Activated naive CD4-positive, alpha-beta T cell treated with anti-CD3 and anti-CD28 coated beads for 36 hours (primary cell): ENCODE data around the gene CAPN1. TPM values are rescaled to one million over a fixed set of nuclear protein-coding genes. Genes with fewer than 3 reads are reported as not detected.

Experiments used
- CTCF ChIA-PET: fragments of 350-600 bp; sonication (Branson Sonifier 250); formaldehyde crosslinking; loops from one replicate; lab custom pipeline; 2021; ENCODE audit warnings: antibody characterized with exemption; lab: Charles Lee
- DNase-seq: peaks from one replicate; pipeline ENCODE4 v3.0.0-alpha.2; 2020
- H3K27ac Mint-ChIP-seq: one replicate; pipeline ENCODE4 v1.8.0; 2021; ENCODE audit warnings: mild to moderate bottlenecking, mixed read lengths
- H3K27me3 Mint-ChIP-seq: one replicate; pipeline ENCODE4 v1.8.0; 2021; ENCODE audit warnings: low read depth, mixed read lengths
- H3K36me3 Mint-ChIP-seq: one replicate; pipeline ENCODE4 v1.8.0; 2021; ENCODE audit warnings: low read depth, mixed read lengths
- H3K4me1 Mint-ChIP-seq: one replicate; pipeline ENCODE4 v1.8.0; 2021; ENCODE audit warnings: low read depth, mixed read lengths
- H3K4me3 Mint-ChIP-seq: one replicate; pipeline ENCODE4 v1.8.0; 2021; ENCODE audit warnings: mild to moderate bottlenecking, moderate library complexity, mixed read lengths
- H3K9me3 Mint-ChIP-seq: one replicate; pipeline ENCODE4 v1.8.0; 2021; ENCODE audit warnings: mixed read lengths
- intact Hi-C: fragments of 100-400 bp; cut with micrococcal nuclease; formaldehyde crosslinking; loops from one replicate; pipeline ENCODE4 v1.15.1; 2023
- total RNA-seq, 2 experiments: library from RNA; stranded (reverse); gene quantifications; one replicate each; pipeline ENCODE4 v1.2.3, GENCODE V29; 2021

CAPN1 gene
- total RNA-seq, 2 experiments from 2014 or later, result 68.5 to 73.5 TPM

GRCh38 chr11:65205602-65205967 lies 23.9 kb downstream of the CAPN1 start:
- no peak overlapping the region for H3K27ac Mint-ChIP-seq
- H3K4me1 Mint-ChIP-seq, result no peaks in the 10 kb centered on the region
- no peak for DNase-seq
- CTCF ChIA-PET, result interaction anchor here (0.8 to 5.4 kb wide), 7 partner anchors 8 to 124 kb away, joined by 3 to 43 read pairs (median 4); partner anchors contain the start of genes CDC42EP2 and POLA2
- intact Hi-C loops, result loop anchor here (2.0 to 5.0 kb wide), 2 partner anchors 109 to 127 kb away; partner anchors contain the start of genes CDC42EP2 and DPF2
- no peaks in the 10 kb centered on the region for H3K27me3 Mint-ChIP-seq
- peaks cover 6% of the 10 kb centered on the region for H3K36me3 Mint-ChIP-seq
- H3K9me3 Mint-ChIP-seq, result no peaks in the 10 kb centered on the region
- H3K4me3 Mint-ChIP-seq, result no peak overlapping the region

GRCh38 chr11:65206441-65206841 lies 24.7 kb downstream of the CAPN1 start:
- Mint-ChIP-seq H3K9me3 (no peaks in the 10 kb centered on the region), H3K4me3 (no peak overlapping the region), H3K4me1 (no peaks in the 10 kb centered on the region), H3K36me3 (peaks cover 6% of the 10 kb centered on the region), H3K27ac (no peak overlapping the region), H3K27me3 (no peaks in the 10 kb centered on the region)
- intact Hi-C loops, result loop anchor here (5.0 kb wide), 1 partner anchor 126 kb away; the partner anchor contains the start of gene DPF2
- DNase-seq, result no peak
- CTCF ChIA-PET, result interaction anchor here (0.6 to 5.4 kb wide), 6 partner anchors 9 to 123 kb away, joined by 3 to 43 read pairs (median 4); partner anchors contain the start of genes CAPN1 and CDC42EP2

GRCh38 chr11:65206901-65207300 lies 25.2 kb downstream of the CAPN1 start:
- H3K4me1 Mint-ChIP-seq, result no peaks in the 10 kb centered on the region
- no peak overlapping the region for H3K4me3 Mint-ChIP-seq
- H3K27ac Mint-ChIP-seq, result no peak overlapping the region
- H3K27me3 Mint-ChIP-seq, result no peaks in the 10 kb centered on the region
- CTCF ChIA-PET, result interaction anchor here (0.6 to 5.4 kb wide), 6 partner anchors 9 to 123 kb away, joined by 3 to 43 read pairs (median 4); partner anchors contain the start of genes CAPN1 and CDC42EP2
- intact Hi-C loops, result loop anchor here (5.0 kb wide), 1 partner anchor 125 kb away; the partner anchor contains the start of gene DPF2
- H3K36me3 Mint-ChIP-seq, result peaks cover 6% of the 10 kb centered on the region
- DNase-seq, result no peak
- H3K9me3 Mint-ChIP-seq, result no peaks in the 10 kb centered on the region

GRCh38 chr11:65207918-65208784 lies 26.4 kb downstream of the CAPN1 start:
- Mint-ChIP-seq H3K4me3 (no peak overlapping the region), H3K27ac (no peak overlapping the region), H3K4me1 (peaks cover under 1% of the 10 kb centered on the region), H3K36me3 (peaks cover 6% of the 10 kb centered on the region), H3K9me3 (no peaks in the 10 kb centered on the region), H3K27me3 (no peaks in the 10 kb centered on the region)
- DNase-seq, result no peak
- CTCF ChIA-PET, result interaction anchor here (1.0 to 2.0 kb wide), 2 partner anchors 17 to 108 kb away, joined by 3 to 6 read pairs; no protein-coding TSS in a partner anchor
- intact Hi-C loops, result loop anchor here (5.0 kb wide), 1 partner anchor 124 kb away; the partner anchor contains the start of gene DPF2

GRCh38 chr11:65208785-65209710 lies 27.3 kb downstream of the CAPN1 start:
- DNase-seq, result no peak
- no peaks in the 10 kb centered on the region for H3K9me3 Mint-ChIP-seq
- no peaks in the 10 kb centered on the region for H3K27me3 Mint-ChIP-seq
- no peak overlapping the region for H3K27ac Mint-ChIP-seq
- intact Hi-C loops, result loop anchor here (5.0 kb wide), 1 partner anchor 123 kb away; the partner anchor contains the start of gene DPF2
- CTCF ChIA-PET, result interaction anchor here (1.0 to 2.0 kb wide), 2 partner anchors 17 to 107 kb away, joined by 3 to 6 read pairs; no protein-coding TSS in a partner anchor
- H3K4me1 Mint-ChIP-seq, result peaks cover 8% of the 10 kb centered on the region
- H3K4me3 Mint-ChIP-seq, result no peak overlapping the region
- H3K36me3 Mint-ChIP-seq, result peaks cover 6% of the 10 kb centered on the region

GRCh38 chr11:65209711-65210360 lies 28.1 kb downstream of the CAPN1 start:
- CTCF ChIA-PET, result interaction anchor here (2.0 kb wide), 1 partner anchor 16 kb away, joined by 6 read pairs; no protein-coding TSS in a partner anchor
- Mint-ChIP-seq H3K27me3 (no peaks in the 10 kb centered on the region), H3K36me3 (peaks cover 6% of the 10 kb centered on the region), H3K27ac (no peak overlapping the region), H3K4me3 (no peak overlapping the region), H3K4me1 (peaks cover 15% of the 10 kb centered on the region), H3K9me3 (no peaks in the 10 kb centered on the region)
- intact Hi-C loops, result loop anchor here (5.0 kb wide), 1 partner anchor 122 kb away; the partner anchor contains the start of gene DPF2
- DNase-seq, result no peak

GRCh38 chr11:65210361-65210731 lies 28.6 kb downstream of the CAPN1 start:
- intact Hi-C loops, result no loop called here
- H3K4me3 Mint-ChIP-seq, result no peak overlapping the region
- CTCF ChIA-PET, result no interaction called here
- H3K36me3 Mint-ChIP-seq, result peaks cover 6% of the 10 kb centered on the region
- no peak overlapping the region for H3K27ac Mint-ChIP-seq
- no peaks in the 10 kb centered on the region for H3K27me3 Mint-ChIP-seq
- DNase-seq, result no peak
- H3K4me1 Mint-ChIP-seq, result peaks cover 15% of the 10 kb centered on the region
- H3K9me3 Mint-ChIP-seq, result no peaks in the 10 kb centered on the region

GRCh38 chr11:65210748-65211147 lies 29.0 kb downstream of the CAPN1 start:
- H3K27me3 Mint-ChIP-seq, result no peaks in the 10 kb centered on the region
- H3K4me3 Mint-ChIP-seq, result no peak overlapping the region
- peaks cover 3% of the 10 kb centered on the region for H3K9me3 Mint-ChIP-seq
- no peak for DNase-seq
- CTCF ChIA-PET, result interaction anchor here (0.6 kb wide), 1 partner anchor 27 kb away, joined by 3 read pairs; no protein-coding TSS in a partner anchor
- no peak overlapping the region for H3K27ac Mint-ChIP-seq
- H3K36me3 Mint-ChIP-seq, result peaks cover 3% of the 10 kb centered on the region
- intact Hi-C loops, result no loop called here
- H3K4me1 Mint-ChIP-seq, result peaks cover 19% of the 10 kb centered on the region

GRCh38 chr11:65211293-65212105 lies 29.8 kb downstream of the CAPN1 start:
- CTCF ChIA-PET, result interaction anchor here (0.6 to 1.3 kb wide), 3 partner anchors 28 to 103 kb away, joined by 3 read pairs; partner anchors contain the start of gene CDC42EP2
- Mint-ChIP-seq H3K27ac (no peak overlapping the region), H3K4me1 (peaks cover 20% of the 10 kb centered on the region), H3K36me3 (peaks cover 2% of the 10 kb centered on the region), H3K4me3 (no peak overlapping the region), H3K9me3 (peaks cover 3% of the 10 kb centered on the region), H3K27me3 (no peaks in the 10 kb centered on the region)
- intact Hi-C loops, result no loop called here
- DNase-seq, result no peak

- CTCF ChIA-PET, result interaction anchor here (0.7 to 1.6 kb wide), 4 partner anchors 8 to 103 kb away, joined by 3 to 6 read pairs (median 3); partner anchors contain the start of gene CDC42EP2
Measured at GRCh38 chr11:65212226-65212801, 30.6 kb downstream of the CAPN1 start.

More at GRCh38 chr11:65212226-65212801, 30.6 kb downstream of the CAPN1 start:
- H3K27ac Mint-ChIP-seq, result no peak overlapping the region
- no peak overlapping the region for H3K4me3 Mint-ChIP-seq
- intact Hi-C loops, result no loop called here
- no peaks in the 10 kb centered on the region for H3K27me3 Mint-ChIP-seq
- H3K9me3 Mint-ChIP-seq, result peaks cover 3% of the 10 kb centered on the region
- no peak for DNase-seq
- H3K36me3 Mint-ChIP-seq, result peaks cover 2% of the 10 kb centered on the region
- H3K4me1 Mint-ChIP-seq, result peaks cover 20% of the 10 kb centered on the region
